ENCODE results near the gene TSC1.

TSC1 gene

GRCh38 chr9:132978112-132978450, 33.7 kb upstream of the TSC1 start:
- H3K9ac ChIP-seq = no peak overlapping the region
- H3K4me2 ChIP-seq (ENCODE audit: low read length) = no peak overlapping the region
- no peak overlapping the region for H3K4me3 ChIP-seq (ENCODE audit: low read depth, low read length)
- H3K27me3 ChIP-seq (ENCODE audit: control insufficient read depth, insufficient read depth, low read length) = no peaks in the 10 kb centered on the region
- no peaks in the 10 kb centered on the region for H3K79me2 ChIP-seq
- TF ChIP-seq, protein P1, sequence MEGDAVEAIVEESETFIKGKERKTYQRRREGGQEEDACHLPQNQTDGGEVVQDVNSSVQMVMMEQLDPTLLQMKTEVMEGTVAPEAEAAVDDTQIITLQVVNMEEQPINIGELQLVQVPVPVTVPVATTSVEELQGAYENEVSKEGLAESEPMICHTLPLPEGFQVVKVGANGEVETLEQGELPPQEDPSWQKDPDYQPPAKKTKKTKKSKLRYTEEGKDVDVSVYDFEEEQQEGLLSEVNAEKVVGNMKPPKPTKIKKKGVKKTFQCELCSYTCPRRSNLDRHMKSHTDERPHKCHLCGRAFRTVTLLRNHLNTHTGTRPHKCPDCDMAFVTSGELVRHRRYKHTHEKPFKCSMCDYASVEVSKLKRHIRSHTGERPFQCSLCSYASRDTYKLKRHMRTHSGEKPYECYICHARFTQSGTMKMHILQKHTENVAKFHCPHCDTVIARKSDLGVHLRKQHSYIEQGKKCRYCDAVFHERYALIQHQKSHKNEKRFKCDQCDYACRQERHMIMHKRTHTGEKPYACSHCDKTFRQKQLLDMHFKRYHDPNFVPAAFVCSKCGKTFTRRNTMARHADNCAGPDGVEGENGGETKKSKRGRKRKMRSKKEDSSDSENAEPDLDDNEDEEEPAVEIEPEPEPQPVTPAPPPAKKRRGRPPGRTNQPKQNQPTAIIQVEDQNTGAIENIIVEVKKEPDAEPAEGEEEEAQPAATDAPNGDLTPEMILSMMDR (IDR thresholded peaks at IDR 0.05) = no peak
- no peaks in the 10 kb centered on the region for H3K4me1 ChIP-seq
- H2AFZ ChIP-seq = no peak overlapping the region
- no peak overlapping the region for H3K27ac ChIP-seq
- no peaks in the 10 kb centered on the region for H3K9me3 ChIP-seq (ENCODE audit: control insufficient read depth, low read length)
- H3K36me3 ChIP-seq (ENCODE audit: control insufficient read depth, insufficient read depth, low read length) = no peaks in the 10 kb centered on the region

DNA sequence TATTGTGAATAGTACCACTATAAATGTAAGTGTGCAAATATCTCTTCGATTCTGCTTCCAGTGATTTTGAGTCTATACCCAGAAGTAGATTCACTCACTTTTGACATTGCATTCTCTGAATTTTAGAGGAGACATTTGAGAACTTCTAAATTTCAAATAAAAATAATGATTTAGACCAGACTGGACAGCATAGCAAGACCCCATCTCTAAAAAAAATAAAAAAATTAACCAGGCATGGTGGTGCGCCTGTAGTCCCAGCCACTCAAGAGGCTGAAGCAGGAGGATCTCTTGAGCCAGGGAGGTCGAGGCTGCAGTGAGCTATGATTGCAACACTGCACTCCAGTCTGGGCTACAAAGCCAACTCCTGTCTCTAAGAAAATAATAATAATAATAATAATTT, 32.2 kb upstream of the TSC1 start:
- Histone ChIP-seq H3K9me3 (ENCODE audit: control insufficient read depth, low read length) (no peaks in the 10 kb centered on the region), H3K36me3 (ENCODE audit: control insufficient read depth, insufficient read depth, low read length) (no peaks in the 10 kb centered on the region), H3K27me3 (ENCODE audit: control insufficient read depth, insufficient read depth, low read length) (no peaks in the 10 kb centered on the region), H3K4me1 (no peaks in the 10 kb centered on the region), H3K79me2 (no peaks in the 10 kb centered on the region), H2AFZ (no peak overlapping the region), H3K4me2 (ENCODE audit: low read length) (no peak overlapping the region), H3K4me3 (ENCODE audit: low read depth, low read length) (no peak overlapping the region), H3K9ac (no peak overlapping the region), H3K27ac (no peak overlapping the region)
- TF ChIP-seq, protein P1 (IDR thresholded peaks at IDR 0.05) = no peak

GRCh38 chr9:132975961-132976360, 31.5 kb upstream of the TSC1 start:
- no peak overlapping the region for H3K27ac ChIP-seq
- no peaks in the 10 kb centered on the region for H3K27me3 ChIP-seq (ENCODE audit: control insufficient read depth, insufficient read depth, low read length)
- H2AFZ ChIP-seq = no peak overlapping the region
- no peaks in the 10 kb centered on the region for H3K4me1 ChIP-seq
- no peaks in the 10 kb centered on the region for H3K79me2 ChIP-seq
- H3K36me3 ChIP-seq (ENCODE audit: control insufficient read depth, insufficient read depth, low read length) = no peaks in the 10 kb centered on the region
- H3K4me2 ChIP-seq (ENCODE audit: low read length) = no peak overlapping the region
- TF ChIP-seq, protein P1 (IDR thresholded peaks at IDR 0.05) = no peak
- H3K9ac ChIP-seq = no peak overlapping the region
- H3K9me3 ChIP-seq (ENCODE audit: control insufficient read depth, low read length) = no peaks in the 10 kb centered on the region
- H3K4me3 ChIP-seq (ENCODE audit: low read depth, low read length) = no peak overlapping the region

DNA sequence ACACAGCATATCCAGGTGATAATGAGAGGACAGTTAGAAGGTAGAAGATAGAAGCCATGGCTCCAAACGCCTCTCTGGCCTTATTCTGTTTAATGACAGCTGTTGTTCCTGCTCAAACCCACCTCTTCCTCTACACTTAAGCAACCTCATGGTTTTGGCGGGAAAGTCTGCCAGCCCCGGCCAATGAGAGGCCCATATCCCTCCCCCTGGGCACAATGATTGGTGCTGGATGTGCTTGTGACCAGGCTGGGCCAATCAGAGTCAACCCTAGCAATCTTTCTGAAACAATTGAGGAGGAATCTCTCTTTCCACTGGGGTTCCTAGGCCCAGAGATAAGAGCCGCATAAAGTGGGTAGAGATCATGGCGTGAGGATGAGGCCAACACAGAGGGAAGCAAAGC, 29.3 kb upstream of the TSC1 start:
- Histone ChIP-seq H3K9ac (no peak overlapping the region), H3K4me1 (no peaks in the 10 kb centered on the region), H3K4me2 (ENCODE audit: low read length) (no peak overlapping the region), H3K79me2 (no peaks in the 10 kb centered on the region), H2AFZ (no peak overlapping the region), H3K27me3 (ENCODE audit: control insufficient read depth, insufficient read depth, low read length) (no peaks in the 10 kb centered on the region), H3K4me3 (ENCODE audit: low read depth, low read length) (no peak overlapping the region), H3K9me3 (ENCODE audit: control insufficient read depth, low read length) (no peaks in the 10 kb centered on the region), H3K36me3 (ENCODE audit: control insufficient read depth, insufficient read depth, low read length) (no peaks in the 10 kb centered on the region), H3K27ac (no peak overlapping the region)
- TF ChIP-seq, protein P1 (IDR thresholded peaks at IDR 0.05) = no peak

- Histone ChIP-seq H3K79me2 (no peaks in the 10 kb centered on the region), H3K9me3 (ENCODE audit: control insufficient read depth, low read length) (no peaks in the 10 kb centered on the region), H3K4me3 (ENCODE audit: low read depth, low read length) (no peak overlapping the region), H3K4me1 (no peaks in the 10 kb centered on the region), H3K9ac (no peak overlapping the region), H3K27me3 (ENCODE audit: control insufficient read depth, insufficient read depth, low read length) (no peaks in the 10 kb centered on the region), H2AFZ (no peak overlapping the region), H3K4me2 (ENCODE audit: low read length) (no peak overlapping the region), H3K27ac (no peak overlapping the region), H3K36me3 (ENCODE audit: control insufficient read depth, insufficient read depth, low read length) (no peaks in the 10 kb centered on the region)
- TF ChIP-seq, protein P1 (IDR thresholded peaks at IDR 0.05) = no peak
These were observed 28.8 kb upstream of the TSC1 start for GRCh38 chr9:132973166-132973565.

Measured in parathyroid adenoma (tissue), 2 donors.